GM12891 (cell line): ENCODE results near the gene SLX1A.
"Not testable (repeated sequence)": the region's sequence is repeated elsewhere in the genome, so short reads cannot be mapped to it uniquely, and the experiment has no call there.

Experiments
- PAX5 ChIP-seq: IDR thresholded peaks from 2 replicates; pipeline ENCODE4 v1.6.1; 2011; ENCODE audit warnings: low read length, moderate library complexity, mild to moderate bottlenecking; ENCODE audit not compliant: insufficient read depth, severe bottlenecking
- POLR2A ChIP-seq: IDR thresholded peaks from 2 replicates; pipeline ENCODE4 v1.6.1; 2011; ENCODE audit warnings: low read depth, low read length, control low read depth
- POLR2AphosphoS5 ChIP-seq: IDR thresholded peaks from 2 replicates; pipeline ENCODE4 v1.6.1; 2011; ENCODE audit warnings: low read depth, low read length, control low read depth
- POU2F2 ChIP-seq: IDR thresholded peaks from 2 replicates; pipeline ENCODE4 v1.6.1; 2011; ENCODE audit warnings: low read depth, mild to moderate bottlenecking, control low read depth, low read length, moderate library complexity
- SPI1 ChIP-seq: IDR thresholded peaks from 2 replicates; pipeline ENCODE4 v1.6.1; 2011; ENCODE audit warnings: low read depth, low read length, control low read depth
- TAF1 ChIP-seq: IDR thresholded peaks from 2 replicates; pipeline ENCODE4 v1.6.1; 2011; ENCODE audit warnings: low read depth, low read length, control low read depth

- TF ChIP-seq POLR2A, POLR2AphosphoS5, TAF1, PAX5, SPI1, POU2F2: not testable (repeated sequence)
Observed at GRCh38 chr16:30194172-30194925, 674 bp downstream of the SLX1A start.
